Caco-2 (cell line): ENCODE results near the gene RBPJ. TPM values are rescaled to one million over a fixed set of nuclear protein-coding genes. Genes with fewer than 3 reads are reported as not detected.

Experiments used
- BruUV-seq: library from RNA; stranded (reverse); fragments of 400-500 nt; replicated peaks from 2 replicates; lab custom pipeline; 2021; lab: Mats Ljungman, UMichigan
- CTCF ChIA-PET: fragments of 300-600 bp; sonication (Branson Sonifier 250); formaldehyde crosslinking; loops from one replicate; lab custom pipeline; 2022; ENCODE audit warnings: antibody characterized with exemption; lab: Charles Lee
- POLR2A ChIA-PET: fragments of 300-600 bp; sonication (Branson Sonifier 250); formaldehyde crosslinking; loops from one replicate; lab custom pipeline; 2022; ENCODE audit warnings: antibody characterized with exemption; lab: Charles Lee
- DNase-seq, 2 experiments: peaks; one replicate each; pipeline versions ENCODE4 v3.0.0 to v3.0.0-alpha.2; 2020 to 2022
- H3K27me3 ChIP-seq: replicated peaks from 2 replicates; pipeline ENCODE4 v1.6.0; 2011; ENCODE audit warnings: low read length; ENCODE audit not compliant: control insufficient read depth, insufficient read depth
- H3K36me3 ChIP-seq: 2 replicates; pipeline ENCODE4 v1.5.1; 2011; ENCODE audit warnings: low read length; ENCODE audit not compliant: control insufficient read depth, insufficient read depth
- H3K4me1 ChIP-seq: fragments of 250-450 bp; sonication (Bioruptor Pico); 2 replicates; pipeline ENCODE4 v1.5.1; 2020; ENCODE audit warnings: mild to moderate bottlenecking
- H3K4me3 ChIP-seq: 2 replicates; pipeline ENCODE4 v1.5.1; 2011; ENCODE audit warnings: low read depth, mild to moderate bottlenecking, control low read depth, low read length
- H3K9me3 ChIP-seq: fragments of 250-450 bp; sonication (Bioruptor Pico); 2 replicates; pipeline ENCODE4 v1.5.1; 2020; ENCODE audit warnings: mild to moderate bottlenecking, moderate library complexity
- H3K27ac Mint-ChIP-seq: one replicate; pipeline ENCODE4 v1.8.0; 2022; ENCODE audit warnings: mixed read lengths; ENCODE audit not compliant: unreplicated experiment
- H3K27me3 Mint-ChIP-seq: one replicate; pipeline ENCODE4 v1.8.0; 2022; ENCODE audit warnings: mixed read lengths; ENCODE audit not compliant: insufficient read depth, unreplicated experiment
- H3K36me3 Mint-ChIP-seq: one replicate; pipeline ENCODE4 v1.8.0; 2022; ENCODE audit warnings: mild to moderate bottlenecking, mixed read lengths; ENCODE audit not compliant: insufficient read depth, unreplicated experiment
- H3K4me1 Mint-ChIP-seq: one replicate; pipeline ENCODE4 v1.8.0; 2022; ENCODE audit warnings: low read depth, mixed read lengths; ENCODE audit not compliant: unreplicated experiment
- H3K4me3 Mint-ChIP-seq: one replicate; pipeline ENCODE4 v1.8.0; 2022; ENCODE audit warnings: mild to moderate bottlenecking, moderate library complexity, mixed read lengths; ENCODE audit not compliant: unreplicated experiment
- H3K9me3 Mint-ChIP-seq: one replicate; pipeline ENCODE4 v1.8.0; 2022; ENCODE audit warnings: mixed read lengths; ENCODE audit not compliant: unreplicated experiment
- intact Hi-C: fragments of 100-400 bp; cut with micrococcal nuclease; formaldehyde crosslinking; loops from one replicate; pipeline ENCODE4 v1.10.0; 2022; ENCODE audit not compliant: unreplicated experiment
- total RNA-seq: library from RNA; stranded (reverse); gene quantifications from 2 replicates; pipeline ENCODE4 v1.2.3, GENCODE V29; 2022
- TF ChIP-seq, protein P1 (sequence below), 2 experiments: fragments of 200-600 bp in 1 of 2; IDR thresholded peaks; 1 replicate in 1 of 2; 2 replicates in 1 of 2; pipeline versions ENCODE4 v1.5.1 to v1.8.0; 2011 to 2022; ENCODE audit warnings: antibody characterized with exemption in 1 of 2, control low read depth in 1 of 2, inconsistent platforms in 1 of 2, low read depth in 1 of 2, low read length in 1 of 2, mild to moderate bottlenecking in 1 of 2, moderate library complexity in 1 of 2; ENCODE audit not compliant: insufficient read depth in 1 of 2, severe bottlenecking in 1 of 2, unreplicated experiment in 1 of 2

RBPJ gene
- total RNA-seq, 1 experiment from 2014 or later: 38.8 TPM

DNA sequence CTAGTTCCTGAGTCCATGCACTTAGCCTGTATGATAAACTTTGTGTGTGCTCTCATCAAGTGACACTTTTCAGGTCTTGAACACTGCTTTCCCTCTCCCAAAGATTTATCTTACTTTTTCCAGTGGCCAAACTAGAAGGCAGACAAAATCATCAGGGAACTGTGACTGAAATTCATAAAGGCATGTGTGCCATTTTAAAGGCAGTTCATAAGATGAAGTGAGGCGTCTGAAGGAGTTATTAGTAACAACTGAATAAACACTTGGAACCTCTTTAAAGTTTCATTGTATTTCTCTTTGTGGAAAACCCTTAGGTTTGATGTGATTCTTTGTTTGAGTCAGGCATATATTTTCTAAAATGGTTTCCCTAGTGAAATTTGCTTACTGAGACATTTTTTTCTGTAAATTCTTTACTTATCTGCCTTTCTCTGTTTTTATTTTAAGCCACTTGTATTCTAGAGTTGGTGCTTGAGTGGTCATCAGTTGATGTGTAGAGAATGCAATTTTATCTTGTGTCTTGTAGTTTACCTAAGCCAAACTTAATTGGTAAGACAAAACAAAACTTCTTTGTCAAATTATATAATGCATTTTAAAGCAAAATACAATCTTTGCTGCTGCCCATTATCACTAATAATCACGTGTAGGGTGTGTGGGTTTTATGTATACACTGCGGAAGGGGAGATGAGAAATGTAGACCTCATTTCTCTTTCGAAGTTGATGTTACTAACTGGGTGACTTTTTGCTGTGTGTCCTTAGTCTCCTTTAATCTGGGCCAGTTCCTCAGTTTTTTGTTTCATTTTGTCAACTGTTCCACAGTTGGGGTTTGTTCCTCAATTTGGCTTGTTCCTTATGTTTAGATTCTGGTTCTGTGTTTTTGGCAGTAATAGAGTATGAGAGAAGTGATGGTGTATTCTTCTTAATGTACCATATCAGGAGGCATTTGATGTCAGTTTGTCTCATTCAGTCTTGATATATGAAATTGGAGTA lies 56.8 kb downstream of the RBPJ start:
- peaks cover 7% of the 10 kb centered on the region; the same call in 1 of the 2 replicates for H3K4me1 ChIP-seq
- Mint-ChIP-seq H3K27me3 (no peaks in the 10 kb centered on the region), H3K4me3 (no peak overlapping the region), H3K9me3 (no peaks in the 10 kb centered on the region), H3K27ac (no peak overlapping the region), H3K36me3 (peaks cover 6% of the 10 kb centered on the region), H3K4me1 (peaks cover 2% of the 10 kb centered on the region)
- CTCF ChIA-PET: interaction anchor here (0.6 kb wide), 1 partner anchor 493 kb away, joined by 3 read pairs; no protein-coding TSS in a partner anchor
- H3K36me3 ChIP-seq: no peaks in the 10 kb centered on the region
- no peak overlapping the region for H3K4me3 ChIP-seq
- POLR2A ChIA-PET: no interaction called here
- no peaks in the 10 kb centered on the region for H3K9me3 ChIP-seq
- no peak for DNase-seq
- TF ChIP-seq, protein P1, sequence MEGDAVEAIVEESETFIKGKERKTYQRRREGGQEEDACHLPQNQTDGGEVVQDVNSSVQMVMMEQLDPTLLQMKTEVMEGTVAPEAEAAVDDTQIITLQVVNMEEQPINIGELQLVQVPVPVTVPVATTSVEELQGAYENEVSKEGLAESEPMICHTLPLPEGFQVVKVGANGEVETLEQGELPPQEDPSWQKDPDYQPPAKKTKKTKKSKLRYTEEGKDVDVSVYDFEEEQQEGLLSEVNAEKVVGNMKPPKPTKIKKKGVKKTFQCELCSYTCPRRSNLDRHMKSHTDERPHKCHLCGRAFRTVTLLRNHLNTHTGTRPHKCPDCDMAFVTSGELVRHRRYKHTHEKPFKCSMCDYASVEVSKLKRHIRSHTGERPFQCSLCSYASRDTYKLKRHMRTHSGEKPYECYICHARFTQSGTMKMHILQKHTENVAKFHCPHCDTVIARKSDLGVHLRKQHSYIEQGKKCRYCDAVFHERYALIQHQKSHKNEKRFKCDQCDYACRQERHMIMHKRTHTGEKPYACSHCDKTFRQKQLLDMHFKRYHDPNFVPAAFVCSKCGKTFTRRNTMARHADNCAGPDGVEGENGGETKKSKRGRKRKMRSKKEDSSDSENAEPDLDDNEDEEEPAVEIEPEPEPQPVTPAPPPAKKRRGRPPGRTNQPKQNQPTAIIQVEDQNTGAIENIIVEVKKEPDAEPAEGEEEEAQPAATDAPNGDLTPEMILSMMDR (IDR thresholded peaks at IDR 0.05; ENCODE audit: insufficient read depth in 1 of 2, low read depth in 1 of 2, low read length in 1 of 2, severe bottlenecking in 1 of 2, unreplicated experiment in 1 of 2): no peak
- H3K27me3 ChIP-seq: no peaks in the 10 kb centered on the region
- BruUV-seq: no TSS peak
- intact Hi-C loops: no loop called here

GRCh38 chr4:26379837-26380236 lies 59.0 kb downstream of the RBPJ start:
- Histone ChIP-seq H3K27me3 (no peaks in the 10 kb centered on the region), H3K36me3 (no peaks in the 10 kb centered on the region), H3K4me3 (no peak overlapping the region), H3K4me1 (no peaks in the 10 kb centered on the region), H3K9me3 (no peaks in the 10 kb centered on the region)
- Mint-ChIP-seq H3K36me3 (no peaks in the 10 kb centered on the region), H3K27ac (no peak overlapping the region), H3K4me1 (no peaks in the 10 kb centered on the region), H3K9me3 (no peaks in the 10 kb centered on the region), H3K27me3 (no peaks in the 10 kb centered on the region), H3K4me3 (no peak overlapping the region)
- BruUV-seq: no TSS peak
- TF ChIP-seq, protein P1 (IDR thresholded peaks at IDR 0.05; ENCODE audit: insufficient read depth in 1 of 2, low read depth in 1 of 2, low read length in 1 of 2, severe bottlenecking in 1 of 2, unreplicated experiment in 1 of 2): no peak
- POLR2A ChIA-PET: no interaction called here
- intact Hi-C loops: no loop called here
- DNase-seq: no peak
- CTCF ChIA-PET: no interaction called here

DNA sequence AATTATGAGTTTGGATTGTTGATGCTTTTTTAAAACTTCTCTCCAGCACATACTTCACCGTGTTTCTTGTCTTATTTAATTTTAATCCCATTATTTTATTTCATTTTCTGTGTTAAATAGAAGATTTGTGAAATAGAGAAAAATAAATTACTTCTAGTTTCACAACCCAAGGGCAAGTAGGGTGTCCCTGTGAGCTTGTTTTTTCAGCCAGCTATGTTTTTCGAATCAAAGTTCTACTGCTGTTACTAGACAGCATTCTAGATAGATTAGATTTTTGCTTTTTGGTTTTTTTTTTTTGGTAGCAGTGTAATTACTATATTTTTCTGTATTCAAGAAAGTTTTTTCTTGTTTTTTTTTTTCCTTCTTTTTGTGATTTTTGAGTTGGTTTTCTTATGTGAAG lies 59.9 kb downstream of the RBPJ start:
- POLR2A ChIA-PET: no interaction called here
- no peaks in the 10 kb centered on the region for H3K36me3 Mint-ChIP-seq
- intact Hi-C loops: no loop called here

More for the DNA sequence above, 59.9 kb downstream of the RBPJ start:
- TF ChIP-seq, protein P1 (IDR thresholded peaks at IDR 0.05; ENCODE audit: insufficient read depth in 1 of 2, low read depth in 1 of 2, low read length in 1 of 2, severe bottlenecking in 1 of 2, unreplicated experiment in 1 of 2): no peak
- CTCF ChIA-PET: no interaction called here
- Mint-ChIP-seq H3K27me3 (no peaks in the 10 kb centered on the region), H3K27ac (no peak overlapping the region), H3K4me1 (no peaks in the 10 kb centered on the region), H3K9me3 (no peaks in the 10 kb centered on the region), H3K4me3 (no peak overlapping the region)
- no peaks in the 10 kb centered on the region for H3K4me1 ChIP-seq
- no peaks in the 10 kb centered on the region for H3K36me3 ChIP-seq
- no peaks in the 10 kb centered on the region for H3K27me3 ChIP-seq
- DNase-seq: no peak
- no peaks in the 10 kb centered on the region for H3K9me3 ChIP-seq
- H3K4me3 ChIP-seq: no peak overlapping the region
- no TSS peak for BruUV-seq
